Choroid plexus epithelial cell (primary cell): ENCODE results near the gene DCAKD.

Experiments
- DNase-seq: peaks from one replicate; pipeline ENCODE4 v3.0.0-alpha.2; 2010; ENCODE audit warnings: low read depth
- H3K4me3 ChIP-seq: 2 replicates; pipeline ENCODE4 v1.5.1; 2011; ENCODE audit warnings: low read depth, mild to moderate bottlenecking, control low read depth, low read length, moderate library complexity
- TF ChIP-seq, protein P1 (sequence below): conservative IDR thresholded peaks from 2 replicates; pipeline ENCODE4 v1.5.1; 2011; ENCODE audit warnings: low read depth, mild to moderate bottlenecking, control low read depth, inconsistent platforms, low read length, moderate library complexity

DCAKD gene, protein sequence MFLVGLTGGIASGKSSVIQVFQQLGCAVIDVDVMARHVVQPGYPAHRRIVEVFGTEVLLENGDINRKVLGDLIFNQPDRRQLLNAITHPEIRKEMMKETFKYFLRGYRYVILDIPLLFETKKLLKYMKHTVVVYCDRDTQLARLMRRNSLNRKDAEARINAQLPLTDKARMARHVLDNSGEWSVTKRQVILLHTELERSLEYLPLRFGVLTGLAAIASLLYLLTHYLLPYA

DNA sequence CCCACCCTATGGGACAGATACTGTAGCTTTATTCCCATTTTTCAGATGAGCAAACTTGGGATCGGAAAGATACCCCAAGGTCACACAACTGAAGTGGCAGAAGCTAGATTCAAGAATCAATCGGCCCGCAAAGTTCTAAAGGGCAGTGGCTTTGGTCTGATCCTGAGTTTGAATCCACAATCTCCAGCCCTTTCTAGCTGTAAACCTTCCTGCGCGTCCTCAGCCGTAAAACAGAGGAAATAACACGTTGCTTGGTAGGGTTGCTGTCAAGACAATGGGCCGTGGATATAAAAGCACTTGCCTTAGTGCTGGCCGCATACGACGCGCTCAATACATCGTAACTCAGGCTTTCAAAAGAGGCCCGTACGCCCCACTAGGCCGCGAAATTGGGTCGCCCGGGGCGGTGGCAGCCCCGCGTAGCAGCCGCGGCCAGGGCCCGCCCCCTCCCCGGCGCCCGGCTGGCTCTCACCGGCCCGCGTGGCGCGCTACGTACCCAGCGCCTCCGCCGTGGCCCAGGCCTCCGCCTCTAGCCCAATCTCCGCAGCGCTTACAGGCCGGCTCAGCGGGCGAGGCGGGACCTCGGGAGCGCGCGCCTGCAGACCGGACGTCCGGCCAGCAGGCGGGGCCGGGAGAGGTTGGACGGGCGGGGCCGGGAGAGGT lies at the start of gene DCAKD:
DCAKD (minus strand) TSS at position 573 of the 660 bp plus-strand sequence. CDS start 16,747 bp downstream, outside the sequence.
- TF ChIP-seq, protein P1, sequence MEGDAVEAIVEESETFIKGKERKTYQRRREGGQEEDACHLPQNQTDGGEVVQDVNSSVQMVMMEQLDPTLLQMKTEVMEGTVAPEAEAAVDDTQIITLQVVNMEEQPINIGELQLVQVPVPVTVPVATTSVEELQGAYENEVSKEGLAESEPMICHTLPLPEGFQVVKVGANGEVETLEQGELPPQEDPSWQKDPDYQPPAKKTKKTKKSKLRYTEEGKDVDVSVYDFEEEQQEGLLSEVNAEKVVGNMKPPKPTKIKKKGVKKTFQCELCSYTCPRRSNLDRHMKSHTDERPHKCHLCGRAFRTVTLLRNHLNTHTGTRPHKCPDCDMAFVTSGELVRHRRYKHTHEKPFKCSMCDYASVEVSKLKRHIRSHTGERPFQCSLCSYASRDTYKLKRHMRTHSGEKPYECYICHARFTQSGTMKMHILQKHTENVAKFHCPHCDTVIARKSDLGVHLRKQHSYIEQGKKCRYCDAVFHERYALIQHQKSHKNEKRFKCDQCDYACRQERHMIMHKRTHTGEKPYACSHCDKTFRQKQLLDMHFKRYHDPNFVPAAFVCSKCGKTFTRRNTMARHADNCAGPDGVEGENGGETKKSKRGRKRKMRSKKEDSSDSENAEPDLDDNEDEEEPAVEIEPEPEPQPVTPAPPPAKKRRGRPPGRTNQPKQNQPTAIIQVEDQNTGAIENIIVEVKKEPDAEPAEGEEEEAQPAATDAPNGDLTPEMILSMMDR, result no peak
- peak; percentile 98 for DNase-seq

DNA sequence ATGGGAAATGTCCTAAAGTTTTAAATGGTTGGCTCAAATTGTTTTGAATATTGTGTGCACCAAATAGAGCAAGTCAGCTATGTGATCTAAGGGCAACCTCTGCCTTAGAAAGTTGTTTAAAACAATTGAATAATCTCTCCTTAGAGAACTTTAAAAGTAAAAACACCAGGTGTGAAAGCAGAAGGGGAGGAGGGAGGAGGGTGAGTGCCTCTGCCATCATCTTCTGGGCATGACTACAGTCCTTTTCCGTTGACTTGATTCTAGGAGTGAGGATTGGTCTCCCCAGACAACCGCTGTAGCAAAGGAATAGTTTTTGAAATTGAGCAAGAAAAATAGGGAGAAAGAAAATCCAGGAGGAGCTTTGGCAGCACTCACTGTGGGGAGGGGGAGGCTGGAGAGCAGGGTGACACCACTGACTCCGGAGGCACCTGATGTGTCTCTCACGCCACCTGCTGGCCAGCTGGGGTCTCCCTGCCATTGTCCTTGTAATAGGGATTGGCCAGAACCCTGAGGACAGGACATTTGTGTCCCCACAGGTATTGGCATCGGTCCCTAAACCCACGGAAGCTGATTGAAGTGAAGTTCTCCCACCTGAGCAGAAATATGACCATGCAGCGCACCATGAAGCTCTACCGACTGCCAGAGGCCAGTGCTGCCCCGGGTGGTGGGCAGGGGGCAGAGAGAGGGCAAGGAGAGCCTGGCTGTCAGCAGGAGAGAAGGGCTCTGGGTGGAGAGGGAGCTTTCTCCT lies 47.6 kb upstream of the DCAKD start:
- TF ChIP-seq, protein P1, result peak; percentile 84
- DNase-seq, result peak; percentile 77
- no peak overlapping the region for H3K4me3 ChIP-seq

More for the DNA sequence above, at the start of gene DCAKD:
- H3K4me3 ChIP-seq, result peak within 1 kb of the TSS; percentile 72

DNA sequence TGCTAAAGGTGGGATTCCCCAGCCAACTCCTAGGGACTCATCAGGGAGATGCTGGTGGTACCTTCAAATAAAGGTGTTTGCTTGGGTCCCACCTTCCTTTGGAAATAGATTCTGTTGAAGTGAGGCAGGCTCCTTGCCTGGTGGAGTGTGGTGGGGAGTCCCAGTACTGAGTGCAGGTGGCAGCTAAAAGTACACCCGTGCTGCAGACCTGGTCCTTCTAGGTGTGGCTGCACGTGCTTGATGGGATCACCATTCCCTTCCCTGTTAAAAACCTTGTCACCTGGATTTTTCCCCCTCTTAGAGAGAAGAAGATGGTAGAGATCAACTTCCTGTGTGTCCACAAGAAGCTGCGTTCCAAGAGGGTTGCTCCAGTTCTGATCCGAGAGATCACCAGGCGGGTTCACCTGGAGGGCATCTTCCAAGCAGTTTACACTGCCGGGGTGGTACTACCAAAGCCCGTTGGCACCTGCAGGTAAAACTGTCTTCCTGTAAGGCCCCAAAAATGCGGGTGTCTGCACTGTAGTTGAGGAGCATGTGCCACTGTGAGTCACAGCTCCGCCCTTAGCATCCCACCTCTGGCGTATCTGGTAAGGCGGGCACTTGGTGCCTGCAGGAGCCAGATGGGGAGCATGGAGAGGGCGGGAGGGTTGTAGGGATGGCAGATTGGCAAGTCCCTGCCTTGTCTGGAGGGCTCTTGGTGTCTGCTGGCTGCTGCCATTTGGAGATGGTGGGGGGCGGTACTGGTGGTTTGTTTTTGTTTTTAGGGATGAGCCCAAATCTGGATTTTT lies 46.8 kb upstream of the DCAKD start:
- no peak overlapping the region for H3K4me3 ChIP-seq
- DNase-seq, result no peak
- TF ChIP-seq, protein P1, result no peak

DNA sequence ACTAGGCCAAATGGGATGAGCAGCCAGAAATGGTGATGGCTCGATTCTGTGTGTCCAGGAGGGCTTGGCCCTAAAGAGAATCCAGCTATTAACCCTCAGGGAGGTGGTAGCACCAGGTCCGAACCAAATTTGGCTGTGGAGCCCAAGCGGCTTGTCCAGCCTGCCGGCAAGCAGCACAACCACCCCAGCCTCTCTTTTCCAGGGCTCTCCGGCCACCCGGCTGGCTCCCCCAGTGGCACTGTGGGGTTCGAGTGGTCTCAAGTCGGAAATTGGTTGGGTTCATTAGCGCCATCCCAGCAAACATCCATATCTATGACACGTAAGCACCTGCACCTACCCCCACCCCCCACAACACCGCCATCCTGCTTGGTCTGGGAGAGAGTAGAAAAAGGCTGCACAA lies 45.5 kb upstream of the DCAKD start:
- no peak for DNase-seq
- TF ChIP-seq, protein P1, result no peak
- H3K4me3 ChIP-seq, result no peak overlapping the region

DNA sequence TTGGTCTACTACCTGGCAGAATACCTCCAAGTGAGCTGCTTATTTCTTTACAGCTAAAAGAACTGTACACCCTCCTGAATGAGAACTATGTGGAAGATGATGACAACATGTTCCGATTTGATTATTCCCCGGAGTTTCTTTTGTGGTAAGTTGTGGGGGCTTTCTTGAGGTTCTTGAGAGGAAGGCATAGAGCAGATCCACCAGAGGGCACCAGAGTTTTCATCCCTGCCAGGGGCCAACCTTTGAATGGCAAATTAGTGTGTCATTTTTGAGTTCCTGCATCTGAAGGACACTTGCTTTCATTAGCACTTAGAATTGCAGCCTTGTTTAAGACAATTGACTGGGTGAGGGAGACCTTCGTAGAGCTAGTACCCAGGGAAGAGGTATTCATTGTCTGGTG lies 44.7 kb upstream of the DCAKD start:
- DNase-seq, result peak; percentile 58
- H3K4me3 ChIP-seq, result no peak overlapping the region
- TF ChIP-seq, protein P1, result peak; percentile 77

DNA sequence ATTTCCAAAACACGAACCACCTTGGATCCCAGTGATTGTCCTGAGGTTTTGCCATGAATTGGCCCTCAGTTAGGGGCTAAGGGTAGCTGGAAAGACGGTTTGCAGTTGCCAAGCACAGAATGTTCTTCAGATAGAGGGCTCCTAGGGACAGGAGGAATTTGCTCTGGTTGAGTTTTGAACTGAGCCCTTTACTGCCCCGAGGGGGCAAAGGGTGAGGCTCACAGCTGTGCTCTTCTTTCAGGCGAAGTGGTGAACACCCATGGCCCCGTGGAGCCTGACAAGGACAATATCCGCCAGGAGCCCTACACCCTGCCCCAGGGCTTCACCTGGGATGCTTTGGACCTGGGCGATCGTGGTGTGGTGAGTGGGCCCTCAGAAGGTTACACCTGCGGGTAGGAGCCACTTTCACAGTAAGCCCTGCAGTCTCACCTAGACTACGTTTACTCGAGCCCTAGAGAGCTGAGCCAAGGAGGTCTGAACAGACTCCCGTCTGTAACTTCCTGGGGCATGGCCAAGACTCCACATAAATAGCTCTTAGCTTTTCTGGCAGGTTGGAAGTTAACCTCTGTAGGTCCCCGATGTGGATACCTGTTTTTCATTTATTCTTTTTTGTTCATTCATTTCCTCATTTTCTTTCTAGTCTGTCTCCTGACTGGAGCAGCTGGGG lies 42.1 kb upstream of the DCAKD start:
- DNase-seq, result peak; percentile 50
- no peak overlapping the region for H3K4me3 ChIP-seq
- TF ChIP-seq, protein P1, result no peak
